CD1c-positive myeloid dendritic cell (primary cell): ENCODE data around the gene CHCHD2.
"Not testable (repeated sequence)": the region's sequence is repeated elsewhere in the genome, so short reads cannot be mapped to it uniquely, and the experiment has no call there.

Experiments used
- DNase-seq: peaks from one replicate; pipeline ENCODE4 v3.0.0-alpha.2; 2016; ENCODE audit errors: extremely low spot score

The CHCHD2 gene

GRCh38 chr7:56106108-56107073 is at the start of gene CHCHD2:
Gene CHCHD2 (minus strand): TSS chr7:56106476. CDS start chr7:56106413, 63 bp downstream.
- peak; percentile 98 for DNase-seq

GRCh38 chr7:56131062-56131461 is 24.8 kb upstream of the CHCHD2 start:
- not testable (repeated sequence) for DNase-seq

- DNase-seq, result no peak
These were observed 21.1 kb upstream of the CHCHD2 start for GRCh38 chr7:56127241-56127975.

GRCh38 chr7:56125831-56126230 is 19.6 kb upstream of the CHCHD2 start:
- DNase-seq, result no peak

- no peak for DNase-seq
These were observed 18.7 kb upstream of the CHCHD2 start for GRCh38 chr7:56124981-56125380.

GRCh38 chr7:56121440-56121839 is 15.2 kb upstream of the CHCHD2 start:
- no peak for DNase-seq

- DNase-seq, result no peak
These were observed 9.7 kb upstream of the CHCHD2 start, which contains the start of gene NUPR2 for GRCh38 chr7:56115852-56116538. Gene NUPR2 (minus strand): TSS chr7:56116417. CDS start chr7:56116314, 103 bp downstream.

- DNase-seq, result not testable (repeated sequence)
These were observed 6.0 kb upstream of the CHCHD2 start for GRCh38 chr7:56112244-56112643.

GRCh38 chr7:56110611-56111010 is 4.3 kb upstream of the CHCHD2 start:
- no peak for DNase-seq

GRCh38 chr7:56107954-56108258 is 1.6 kb upstream of the CHCHD2 start:
- DNase-seq, result no peak

GRCh38 chr7:56105508-56105907 is 768 bp downstream of the CHCHD2 start:
- peak; percentile 52 for DNase-seq

GRCh38 chr7:56104138-56104537 is 2.1 kb downstream of the CHCHD2 start:
- DNase-seq, result not testable (repeated sequence)

GRCh38 chr7:56099653-56100052 is 6.6 kb downstream of the CHCHD2 start:
- no peak for DNase-seq

- not testable (repeated sequence) for DNase-seq
These were observed 7.9 kb downstream of the CHCHD2 start for GRCh38 chr7:56098187-56099008.

GRCh38 chr7:56097700-56098099 is 8.6 kb downstream of the CHCHD2 start:
- peak; percentile 35 for DNase-seq

GRCh38 chr7:56092789-56093531 is 13.3 kb downstream of the CHCHD2 start, which contains the start of gene PHKG1:
Gene PHKG1 (minus strand): TSS chr7:56092952. CDS start chr7:56088941, 4,011 bp downstream.
- no peak for DNase-seq

GRCh38 chr7:56092388-56092787 is 13.9 kb downstream of the CHCHD2 start:
- DNase-seq, result not testable (repeated sequence)

GRCh38 chr7:56091591-56091990 is 14.7 kb downstream of the CHCHD2 start:
- no peak for DNase-seq

- DNase-seq, result no peak
These were observed 18.8 kb downstream of the CHCHD2 start for GRCh38 chr7:56087445-56087844.

- no peak for DNase-seq
These were observed 19.5 kb downstream of the CHCHD2 start for GRCh38 chr7:56086761-56087160.
